AG04450 (cell line): ENCODE results near the gene KRTAP10-2. TPM values are rescaled to one million over a fixed set of nuclear protein-coding genes. Genes with fewer than 3 reads are reported as not detected.

Source experiments
- CTCF ChIA-PET: fragments of 300-600, 350-600 bp; formaldehyde crosslinking; extraction: SDS; loops from one replicate; lab custom pipeline; 2022; ENCODE audit warnings: antibody characterized with exemption, inconsistent platforms; lab: Charles Lee
- POLR2A ChIA-PET: fragments of 350-600 bp; formaldehyde crosslinking; extraction: SDS; loops from one replicate; lab custom pipeline; 2021; ENCODE audit warnings: antibody characterized with exemption, inconsistent platforms; lab: Yijun Ruan, JAX
- DNase-seq: peaks from one replicate; pipeline ENCODE4 v3.0.0-alpha.2; 2011; ENCODE audit warnings: low read depth, low spot score
- H3K27ac ChIP-seq: one replicate; pipeline ENCODE4 v1.5.1; 2012; ENCODE audit warnings: low read depth, low read length, control low read depth
- H3K27me3 ChIP-seq: one replicate; pipeline ENCODE4 v1.6.0; 2012; ENCODE audit warnings: low read length; ENCODE audit not compliant: control insufficient read depth, insufficient read depth
- H3K4me3 ChIP-seq: 2 replicates; pipeline ENCODE4 v1.5.1; 2011; ENCODE audit warnings: mild to moderate bottlenecking, low read depth, low read length, control low read depth
- H3K9me3 ChIP-seq: 2 replicates; pipeline ENCODE4 v1.5.1; 2012; ENCODE audit warnings: low read length; ENCODE audit not compliant: control insufficient read depth, insufficient read depth
- polyA plus RNA-seq: library from polyadenylated mRNA; depleted of rRNA; stranded (reverse); fragments of >200 nt; gene quantifications from 2 replicates; pipeline ENCODE4 v1.2.3, GENCODE V29; 2011
- TF ChIP-seq, protein P1 (sequence below): IDR thresholded peaks from 2 replicates; pipeline ENCODE4 v1.5.1; 2011; ENCODE audit warnings: low read depth, low read length, control low read depth, inconsistent platforms

KRTAP10-2 gene
- polyA plus RNA-seq, 1 experiment = not detected

- no peaks in the 10 kb centered on the region for H3K27me3 ChIP-seq
- H3K9me3 ChIP-seq = peaks cover 59% of the 10 kb centered on the region
- ChIA-PET POLR2A (no interaction called here), CTCF (interaction anchor here (0.5 kb wide), 1 partner anchor 194 kb away, joined by 5 read pairs; the partner anchor contains the start of gene CFAP410)
- TF ChIP-seq, protein P1, sequence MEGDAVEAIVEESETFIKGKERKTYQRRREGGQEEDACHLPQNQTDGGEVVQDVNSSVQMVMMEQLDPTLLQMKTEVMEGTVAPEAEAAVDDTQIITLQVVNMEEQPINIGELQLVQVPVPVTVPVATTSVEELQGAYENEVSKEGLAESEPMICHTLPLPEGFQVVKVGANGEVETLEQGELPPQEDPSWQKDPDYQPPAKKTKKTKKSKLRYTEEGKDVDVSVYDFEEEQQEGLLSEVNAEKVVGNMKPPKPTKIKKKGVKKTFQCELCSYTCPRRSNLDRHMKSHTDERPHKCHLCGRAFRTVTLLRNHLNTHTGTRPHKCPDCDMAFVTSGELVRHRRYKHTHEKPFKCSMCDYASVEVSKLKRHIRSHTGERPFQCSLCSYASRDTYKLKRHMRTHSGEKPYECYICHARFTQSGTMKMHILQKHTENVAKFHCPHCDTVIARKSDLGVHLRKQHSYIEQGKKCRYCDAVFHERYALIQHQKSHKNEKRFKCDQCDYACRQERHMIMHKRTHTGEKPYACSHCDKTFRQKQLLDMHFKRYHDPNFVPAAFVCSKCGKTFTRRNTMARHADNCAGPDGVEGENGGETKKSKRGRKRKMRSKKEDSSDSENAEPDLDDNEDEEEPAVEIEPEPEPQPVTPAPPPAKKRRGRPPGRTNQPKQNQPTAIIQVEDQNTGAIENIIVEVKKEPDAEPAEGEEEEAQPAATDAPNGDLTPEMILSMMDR = no peak
- H3K27ac ChIP-seq = no peak overlapping the region
- no peak overlapping the region for H3K4me3 ChIP-seq
- DNase-seq = no peak
Observed at GRCh38 chr21:44532712-44533111, 18.6 kb downstream of the KRTAP10-2 start.

- Histone ChIP-seq H3K27ac (no peak overlapping the region), H3K4me3 (no peak overlapping the region), H3K27me3 (no peaks in the 10 kb centered on the region), H3K9me3 (peaks cover 66% of the 10 kb centered on the region)
- POLR2A ChIA-PET = no interaction called here
- TF ChIP-seq, protein P1 = no peak
- CTCF ChIA-PET = interaction anchor here (0.5 kb wide), 1 partner anchor 193 kb away, joined by 5 read pairs; the partner anchor contains the start of gene CFAP410
- no peak for DNase-seq
Observed at GRCh38 chr21:44531606-44532564, 19.4 kb downstream of the KRTAP10-2 start.

DNA sequence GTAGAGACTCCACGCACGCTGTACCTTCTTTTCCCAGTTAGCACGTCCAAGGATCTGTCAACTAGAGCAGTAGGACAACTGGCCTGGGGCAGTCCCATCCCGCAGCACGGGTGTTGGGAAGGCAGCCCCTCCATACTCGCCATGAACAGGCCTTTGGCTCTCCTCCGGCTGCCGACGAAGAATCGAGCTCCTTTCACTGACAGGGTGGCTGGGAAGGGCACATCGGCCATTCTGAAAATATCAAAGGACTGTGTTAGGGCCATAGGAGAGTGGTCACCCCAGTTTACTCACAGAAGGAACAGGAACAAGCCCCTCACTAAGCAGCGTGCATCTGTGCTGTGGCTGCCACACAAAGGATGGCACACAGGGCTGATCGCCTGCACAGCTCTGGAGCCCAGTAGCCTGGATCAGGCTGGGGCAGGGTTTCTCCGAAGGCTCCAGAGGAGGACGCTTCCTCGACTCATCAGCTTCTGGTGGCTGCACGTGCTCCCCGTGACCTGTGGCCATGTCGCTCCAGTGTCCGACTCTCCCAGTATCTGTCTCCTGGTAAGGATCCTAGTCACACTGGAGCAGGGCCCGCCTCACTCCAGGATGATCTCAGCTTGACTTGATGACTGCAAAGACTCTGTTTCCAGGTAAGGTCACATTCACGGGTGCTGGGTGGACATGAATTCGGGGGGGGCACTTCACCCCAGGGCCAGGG lies 20.3 kb downstream of the KRTAP10-2 start:
- no peak overlapping the region for H3K4me3 ChIP-seq
- DNase-seq = no peak
- H3K27ac ChIP-seq = no peak overlapping the region
- ChIA-PET POLR2A (no interaction called here), CTCF (no interaction called here)
- H3K9me3 ChIP-seq = peaks cover 72% of the 10 kb centered on the region
- TF ChIP-seq, protein P1 = no peak
- H3K27me3 ChIP-seq = no peaks in the 10 kb centered on the region

DNA sequence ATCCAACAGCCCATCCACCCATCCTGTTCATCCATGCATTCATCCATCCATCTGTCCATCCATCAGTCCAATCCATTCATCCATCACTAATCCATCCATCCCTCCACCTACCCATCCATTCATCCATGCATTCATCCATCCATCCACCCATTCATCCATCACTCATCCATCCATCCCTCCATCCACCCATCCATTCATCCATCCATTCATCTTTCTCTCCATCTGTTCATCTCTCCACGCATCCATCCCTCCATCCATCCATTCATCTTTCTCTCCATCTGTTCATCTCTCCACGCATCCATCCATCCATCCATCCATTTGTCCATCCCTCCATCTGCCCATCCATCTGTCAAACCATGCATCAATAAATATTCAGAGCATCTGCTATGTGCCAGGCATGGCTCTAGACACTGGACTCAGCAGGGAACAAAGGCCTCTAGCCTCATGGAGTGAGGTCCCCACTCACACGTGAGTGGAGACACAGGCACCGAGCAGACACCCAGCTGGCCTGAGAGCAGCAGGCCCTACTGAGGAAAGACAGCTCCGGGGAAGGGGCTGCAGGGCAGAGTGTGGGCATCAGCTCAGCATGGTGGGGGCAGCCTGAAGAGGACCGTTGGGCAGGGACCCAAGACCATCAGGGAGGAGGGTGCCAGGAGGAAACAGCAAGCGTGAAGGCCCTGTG lies 20.9 kb downstream of the KRTAP10-2 start:
- no peak for DNase-seq
- POLR2A ChIA-PET = no interaction called here
- H3K27ac ChIP-seq = no peak overlapping the region
- peaks cover 76% of the 10 kb centered on the region for H3K9me3 ChIP-seq
- TF ChIP-seq, protein P1 = no peak
- no peak overlapping the region for H3K4me3 ChIP-seq
- CTCF ChIA-PET = interaction anchor here (0.6 kb wide), 1 partner anchor 398 kb away, joined by 3 read pairs; no protein-coding TSS in a partner anchor
- no peaks in the 10 kb centered on the region for H3K27me3 ChIP-seq
